Right lobe of liver (tissue), 6 donors: ENCODE results near the gene CD63. TPM values are rescaled to one million over a fixed set of nuclear protein-coding genes. Genes with fewer than 3 reads are reported as not detected.

ENCODE experiments used
- ATAC-seq, 4 donors: fragments of 200-7000 bp; cut with Tn5 transposase; one replicate each; pipeline ENCODE4 v1.9.1; 2020; ENCODE audit warnings: mild to moderate bottlenecking in 4 of 4, moderate library complexity in 4 of 4
- DNase-seq, 3 donors: peaks; one replicate each; pipeline ENCODE4 v3.0.0-alpha.2; 2020
- H3K27ac ChIP-seq, 3 donors: fragments of 200-600 bp; one replicate each; pipeline ENCODE4 v1.8.0; 2022
- H3K27me3 ChIP-seq, 2 donors: fragments of 200-600 bp; one replicate each; pipeline ENCODE4 v1.8.0; 2022
- H3K36me3 ChIP-seq, 4 donors: fragments of 200-600 bp; sonication (generic) in 1 of 4; one replicate each; pipeline versions ENCODE4 v1.5.1 to v1.8.0; 2017 to 2022; ENCODE audit warnings: control low read depth in 1 of 4
- H3K4me1 ChIP-seq, 4 donors: fragments of 200-600 bp; sonication (generic) in 1 of 4; one replicate each; pipeline versions ENCODE4 v1.5.1 to v1.8.0; 2017 to 2022; ENCODE audit warnings: control low read depth in 1 of 4
- H3K4me3 ChIP-seq, 3 donors: fragments of 200-600 bp; one replicate each; pipeline ENCODE4 v1.8.0; 2022
- H3K9me3 ChIP-seq, 4 donors: fragments of 200-600 bp; sonication (generic) in 1 of 4; one replicate each; pipeline versions ENCODE4 v1.5.1 to v1.8.0; 2017 to 2022; ENCODE audit warnings: control low read depth in 1 of 4
- POLR2A ChIP-seq: fragments of 450-650 bp; IDR thresholded peaks from one replicate; pipeline ENCODE4 v1.6.1; 2017; ENCODE audit warnings: antibody characterized with exemption, mild to moderate bottlenecking
- WGBS: methylation state at CpG from one replicate; pipeline ENCODE4 v1.1.6; 2018; ENCODE audit warnings: low coverage, low lambda C conversion rate; ENCODE audit not compliant: insufficient coverage; ENCODE audit errors: missing lambda C conversion rate; 5-methylcytosine and 5-hydroxymethylcytosine counted together
- intact Hi-C, 2 donors: fragments of 100-400 bp; cut with DNase I; formaldehyde crosslinking; loops; one replicate each; pipeline versions ENCODE4 v1.11.2 to v1.14.1; 2022
- total RNA-seq, 6 experiments: library from RNA; depleted of rRNA in 2 of 6; stranded (reverse); fragments of >200 nt in 2 of 6; fragmentation: NEBNext Ultra II Directional in 3 of 6; extraction: Animal tissue kit (Norgen Biotek cat#: 25700) in 3 of 6; gene quantifications; one replicate each; pipeline versions ENCODE4 v1.1.0 to v1.2.4, GENCODE V29; 2016 to 2023
- TF ChIP-seq, protein P1 (sequence below), 4 donors: fragments of 200-600 bp in 3 of 4; fragments of 450-650 bp in 1 of 4; IDR thresholded peaks; one replicate each; pipeline versions ENCODE4 v1.5.1 to v1.8.0; 2016 to 2022; ENCODE audit warnings: antibody characterized with exemption in 4 of 4, mild to moderate bottlenecking in 2 of 4
- donor health status: DM: no; HTN: yes; CAD: no.
- donor health status: DM: no; HTN: no; CAD: no.
- donor health status: DM: no; HTN: no; CAD: no.
- donor health status: DM: no; HTN: yes; CAD: no.
- donor health status: DM: no; HTN: yes; CAD: no.

The CD63 gene
- total RNA-seq, 6 experiments from 2014 or later: 213 to 556 (median 317) TPM

DNA sequence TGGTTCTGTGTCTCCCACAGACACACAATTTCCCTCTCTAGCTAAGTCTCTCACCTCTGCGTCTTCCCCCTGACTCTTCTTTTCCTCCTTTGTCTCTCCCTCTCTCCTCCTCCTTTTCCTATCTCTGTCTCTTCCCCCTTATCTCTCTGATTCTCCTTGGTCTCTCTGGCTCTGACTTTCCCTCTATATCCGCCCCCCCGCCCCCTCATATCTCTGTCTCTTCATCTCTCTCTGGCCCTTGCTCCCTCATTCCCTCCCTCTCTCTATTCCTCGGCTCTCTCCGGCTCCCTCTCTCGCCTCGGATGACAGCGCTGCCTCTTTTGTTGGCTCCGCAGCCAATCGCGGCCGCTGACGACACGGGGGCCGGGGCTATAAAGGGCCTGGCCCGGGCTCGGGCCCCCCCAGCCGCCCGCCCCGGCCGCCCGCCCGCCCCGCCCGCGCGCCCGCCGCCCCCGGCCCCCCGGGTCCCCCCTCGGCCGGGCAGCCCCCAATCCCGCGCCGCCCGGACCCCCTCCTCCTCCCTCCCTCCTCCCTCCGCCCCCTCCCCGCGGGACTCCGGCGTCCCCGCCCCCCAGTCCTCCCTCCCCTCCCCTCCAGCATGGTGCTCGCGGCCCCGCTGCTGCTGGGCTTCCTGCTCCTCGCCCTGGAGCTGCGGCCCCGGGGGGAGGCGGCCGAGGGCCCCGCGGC, 14.1 kb upstream of the CD63 start, which contains the start of gene GDF11:
GDF11 (plus strand) TSS at position 404 of the 687 bp plus-strand sequence; CDS start at position 599, 195 bp downstream.
- Histone ChIP-seq H3K27ac (peak within 1 kb of the TSS in 1 of 3 donors; percentile 26), H3K36me3 (no peaks in the 10 kb centered on the region), H3K4me3 (peak within 1 kb of the TSS; percentile 32 to 52 (median 48)), H3K4me1 (peaks cover 0 to 16% (median 0%) of the 10 kb centered on the region in 4 donors), H3K27me3 (no peaks in the 10 kb centered on the region), H3K9me3 (no peaks in the 10 kb centered on the region)
- peak; percentile 38 to 55 (median 51) for ATAC-seq
- intact Hi-C loops: loop anchor here (5.0 to 10.0 kb wide), 3 partner anchors 52 to 194 kb away; partner anchors contain the start of gene DGKA (in 1 of the 2)
- DNase-seq: peak in 1 of 3 donors; percentile 72
- TF ChIP-seq POLR2A: peak; percentile 20
- TF ChIP-seq, protein P1, sequence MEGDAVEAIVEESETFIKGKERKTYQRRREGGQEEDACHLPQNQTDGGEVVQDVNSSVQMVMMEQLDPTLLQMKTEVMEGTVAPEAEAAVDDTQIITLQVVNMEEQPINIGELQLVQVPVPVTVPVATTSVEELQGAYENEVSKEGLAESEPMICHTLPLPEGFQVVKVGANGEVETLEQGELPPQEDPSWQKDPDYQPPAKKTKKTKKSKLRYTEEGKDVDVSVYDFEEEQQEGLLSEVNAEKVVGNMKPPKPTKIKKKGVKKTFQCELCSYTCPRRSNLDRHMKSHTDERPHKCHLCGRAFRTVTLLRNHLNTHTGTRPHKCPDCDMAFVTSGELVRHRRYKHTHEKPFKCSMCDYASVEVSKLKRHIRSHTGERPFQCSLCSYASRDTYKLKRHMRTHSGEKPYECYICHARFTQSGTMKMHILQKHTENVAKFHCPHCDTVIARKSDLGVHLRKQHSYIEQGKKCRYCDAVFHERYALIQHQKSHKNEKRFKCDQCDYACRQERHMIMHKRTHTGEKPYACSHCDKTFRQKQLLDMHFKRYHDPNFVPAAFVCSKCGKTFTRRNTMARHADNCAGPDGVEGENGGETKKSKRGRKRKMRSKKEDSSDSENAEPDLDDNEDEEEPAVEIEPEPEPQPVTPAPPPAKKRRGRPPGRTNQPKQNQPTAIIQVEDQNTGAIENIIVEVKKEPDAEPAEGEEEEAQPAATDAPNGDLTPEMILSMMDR (IDR thresholded peaks at IDR 0.05): no peak
- under 1% methylated on average over 26 of the region's 53 CpGs for WGBS

DNA sequence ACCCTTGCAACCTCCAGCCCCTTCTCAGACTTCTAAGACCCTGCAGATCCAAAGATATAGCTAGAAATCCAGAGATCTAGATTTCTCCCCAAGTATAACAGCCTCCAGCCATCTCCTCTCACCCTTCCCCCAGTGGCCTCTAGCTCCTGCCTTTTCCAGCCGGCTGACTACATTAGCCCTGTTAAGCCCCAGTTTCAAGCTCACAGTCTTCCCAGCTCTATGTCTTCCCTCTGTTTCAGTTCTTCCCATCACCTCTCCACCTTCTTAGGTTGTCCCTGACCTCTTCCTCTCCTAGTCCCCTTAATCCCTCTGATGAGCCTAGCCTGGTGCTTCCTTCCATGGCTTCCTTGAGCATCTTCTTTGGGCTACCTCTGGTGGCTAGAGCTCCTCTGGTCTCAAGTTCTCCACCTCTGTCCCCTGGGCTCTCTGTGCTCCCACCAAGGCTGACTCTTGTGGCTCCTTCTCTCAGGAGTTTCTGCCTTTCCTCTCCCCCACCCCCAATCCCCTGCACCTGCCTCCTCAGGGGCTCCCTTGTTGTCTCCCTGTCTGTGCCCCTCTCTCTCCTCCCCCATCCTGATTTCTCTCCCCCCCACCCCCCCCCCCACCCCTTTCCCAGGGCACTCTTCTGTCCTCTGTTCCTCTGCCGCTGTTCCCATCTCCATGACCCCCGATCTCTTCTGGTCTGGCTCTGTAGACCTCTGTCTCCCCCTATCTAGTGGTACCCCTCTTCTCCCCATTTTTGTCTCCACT, 13.3 kb upstream of the CD63 start:
- Histone ChIP-seq H3K9me3 (no peaks in the 10 kb centered on the region), H3K4me1 (peaks cover 0 to 17% (median 0%) of the 10 kb centered on the region in 4 donors), H3K36me3 (no peaks in the 10 kb centered on the region), H3K27me3 (no peaks in the 10 kb centered on the region), H3K27ac (no peak overlapping the region), H3K4me3 (no peak overlapping the region)
- DNase-seq (no peak), ATAC-seq (no peak)
- WGBS: 29% methylated on average over 3 of the region's 3 CpGs
- no peak for TF ChIP-seq POLR2A
- TF ChIP-seq, protein P1 (IDR thresholded peaks at IDR 0.05): no peak
- intact Hi-C loops: loop anchor here (5.0 to 10.0 kb wide), 3 partner anchors 53 to 195 kb away; partner anchors contain the start of gene DGKA (in 1 of the 2)

GRCh38 chr12:55739025-55739378, 10.2 kb upstream of the CD63 start:
- H3K36me3 ChIP-seq: no peaks in the 10 kb centered on the region
- no peaks in the 10 kb centered on the region for H3K27me3 ChIP-seq
- H3K4me1 ChIP-seq: peaks cover 0 to 16% (median 0%) of the 10 kb centered on the region in 4 donors
- H3K27ac ChIP-seq: peak overlapping the region in 1 of 3 donors; percentile 35
- no peak for DNase-seq
- 62% methylated on average over 2 of the region's 2 CpGs for WGBS
- no peaks in the 10 kb centered on the region for H3K9me3 ChIP-seq
- H3K4me3 ChIP-seq: no peak overlapping the region
- intact Hi-C loops: no loop called here
- ATAC-seq: no peak
- TF ChIP-seq, protein P1 (IDR thresholded peaks at IDR 0.05): no peak
- no peak for TF ChIP-seq POLR2A

DNA sequence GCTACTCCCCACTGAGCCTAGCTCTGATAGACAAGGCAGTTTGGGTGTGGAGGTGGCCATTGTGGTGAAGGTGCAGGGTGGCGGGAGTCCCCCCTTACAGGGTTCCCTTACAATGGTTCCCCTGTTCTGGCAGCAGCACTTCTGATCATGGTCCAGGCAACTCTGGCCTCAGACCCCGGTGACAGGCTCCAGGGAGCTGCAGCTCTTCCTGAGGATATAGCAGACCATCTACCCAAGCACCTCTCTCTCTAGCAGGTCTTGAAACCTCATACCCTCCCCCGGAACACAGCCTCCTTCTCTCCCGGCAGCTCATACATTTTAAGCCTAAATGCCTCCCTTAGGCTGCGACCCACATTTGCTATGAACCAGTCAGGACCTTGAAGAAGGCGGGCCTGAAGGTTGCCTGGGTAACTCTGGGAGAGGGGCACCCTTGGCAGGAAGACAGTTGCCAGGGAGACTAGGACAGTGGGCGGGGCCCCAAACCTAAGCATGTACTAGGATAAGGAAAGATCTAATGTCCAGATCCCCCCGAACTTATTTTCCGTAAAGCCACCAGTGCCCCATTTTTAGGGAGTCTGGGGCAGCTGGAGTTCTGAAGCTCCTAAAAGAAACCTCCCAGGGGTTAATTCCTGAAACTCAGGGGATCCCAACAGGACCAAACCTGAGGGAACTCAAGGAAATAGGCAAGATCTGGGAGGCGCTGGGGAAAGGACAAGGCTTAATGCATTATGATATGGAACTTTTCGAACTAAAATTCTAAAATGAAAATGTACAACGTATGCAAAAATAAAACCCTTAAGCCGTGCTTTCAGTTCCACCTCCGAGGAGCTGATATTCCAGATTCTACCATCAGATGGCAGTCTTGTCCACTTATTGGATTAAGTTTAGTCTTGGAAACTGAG, 9.6 kb upstream of the CD63 start:
- no peak for TF ChIP-seq POLR2A
- TF ChIP-seq, protein P1 (IDR thresholded peaks at IDR 0.05): peak; percentile 82 to 97 (median 86)
- Histone ChIP-seq H3K4me1 (peaks cover 0 to 9% (median 0%) of the 10 kb centered on the region in 4 donors), H3K27me3 (no peaks in the 10 kb centered on the region), H3K9me3 (no peaks in the 10 kb centered on the region), H3K36me3 (no peaks in the 10 kb centered on the region), H3K4me3 (peak overlapping the region; percentile 19 to 53 (median 37)), H3K27ac (peak overlapping the region in 2 of 3 donors; percentile 35 to 37)
- DNase-seq (peak in 2 of 3 donors; percentile 67 to 73), ATAC-seq (peak; percentile 70 to 80 (median 73))
- WGBS: 0% methylated on average over 10 of the region's 14 CpGs
- intact Hi-C loops: no loop called here
